Adrenal gland (tissue), 5 donors: ENCODE results near the gene SLC25A24.
"Not testable (repeated sequence)": the region's sequence is repeated elsewhere in the genome, so short reads cannot be mapped to it uniquely, and the experiment has no call there.

Source experiments
- POLR2A ChIP-seq, 2 donors: fragments of 450-650 bp; IDR thresholded peaks; one replicate each; pipeline ENCODE4 v1.6.1; 2017; ENCODE audit warnings: antibody characterized with exemption in 2 of 2, mild to moderate bottlenecking in 2 of 2, moderate library complexity in 1 of 2
- TF ChIP-seq, protein P1 (sequence below), 6 experiments: fragments of 450-650 bp in 4 of 6; fragments of 200-600 bp in 2 of 6; sonication (generic) in 1 of 6; IDR thresholded peaks; 1 replicate in 5 of 6; 2 replicates in 1 of 6; pipeline versions ENCODE4 v1.5.1 to v1.8.0; 2016 to 2021; ENCODE audit warnings: antibody characterized with exemption in 6 of 6, mild to moderate bottlenecking in 2 of 6, moderate library complexity in 1 of 6
- donor health status: DM: no; HTN: no; CAD: no.

DNA sequence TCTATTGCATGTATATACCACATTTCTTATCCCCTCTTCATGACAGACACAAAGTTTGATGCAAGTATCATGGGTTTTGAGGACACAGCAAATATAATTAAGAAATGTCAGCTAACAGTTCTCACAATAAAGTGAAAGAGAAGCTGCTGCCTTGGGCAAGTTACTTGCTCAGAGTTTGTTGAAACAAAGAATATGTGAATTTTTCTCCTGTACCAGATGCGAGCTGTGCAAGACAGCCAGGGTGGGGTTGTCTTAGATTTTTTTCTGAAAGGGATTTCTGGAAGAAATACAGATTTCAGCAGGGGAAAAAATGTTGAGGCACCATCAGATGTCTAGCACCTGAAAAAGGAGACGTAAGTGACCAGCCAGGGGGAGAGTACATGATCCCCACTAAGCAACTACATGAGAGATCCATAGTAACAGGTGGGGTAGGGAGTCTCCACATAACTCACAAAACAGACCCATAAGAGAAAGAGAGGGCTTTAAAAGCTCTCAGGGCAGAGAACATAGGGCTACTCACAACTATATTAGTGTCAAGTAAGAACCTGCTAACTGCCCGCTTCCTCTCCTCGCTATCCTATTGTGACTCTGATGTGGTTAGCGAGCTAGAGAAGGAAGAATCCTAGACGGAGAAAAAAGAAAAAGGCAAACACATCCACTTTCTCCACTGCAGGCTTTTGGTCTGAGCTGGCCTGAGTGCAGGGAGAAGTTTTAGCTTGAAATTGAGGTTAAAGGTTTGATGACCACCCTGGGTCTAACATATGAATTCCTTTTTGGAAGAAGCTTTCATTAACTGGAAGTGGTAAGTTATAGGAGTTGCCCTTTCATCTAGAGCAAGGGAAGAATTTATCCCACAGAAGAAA, 16.1 kb upstream of the SLC25A24 start:
- TF ChIP-seq, protein P1, sequence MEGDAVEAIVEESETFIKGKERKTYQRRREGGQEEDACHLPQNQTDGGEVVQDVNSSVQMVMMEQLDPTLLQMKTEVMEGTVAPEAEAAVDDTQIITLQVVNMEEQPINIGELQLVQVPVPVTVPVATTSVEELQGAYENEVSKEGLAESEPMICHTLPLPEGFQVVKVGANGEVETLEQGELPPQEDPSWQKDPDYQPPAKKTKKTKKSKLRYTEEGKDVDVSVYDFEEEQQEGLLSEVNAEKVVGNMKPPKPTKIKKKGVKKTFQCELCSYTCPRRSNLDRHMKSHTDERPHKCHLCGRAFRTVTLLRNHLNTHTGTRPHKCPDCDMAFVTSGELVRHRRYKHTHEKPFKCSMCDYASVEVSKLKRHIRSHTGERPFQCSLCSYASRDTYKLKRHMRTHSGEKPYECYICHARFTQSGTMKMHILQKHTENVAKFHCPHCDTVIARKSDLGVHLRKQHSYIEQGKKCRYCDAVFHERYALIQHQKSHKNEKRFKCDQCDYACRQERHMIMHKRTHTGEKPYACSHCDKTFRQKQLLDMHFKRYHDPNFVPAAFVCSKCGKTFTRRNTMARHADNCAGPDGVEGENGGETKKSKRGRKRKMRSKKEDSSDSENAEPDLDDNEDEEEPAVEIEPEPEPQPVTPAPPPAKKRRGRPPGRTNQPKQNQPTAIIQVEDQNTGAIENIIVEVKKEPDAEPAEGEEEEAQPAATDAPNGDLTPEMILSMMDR (IDR thresholded peaks at IDR 0.05) = not testable (repeated sequence)
- not testable (repeated sequence) for TF ChIP-seq POLR2A (IDR thresholded peaks at IDR 0.05)
